ENCODE measurements around the gene TRIO.

- TF ChIP-seq CTCF (IDR thresholded peaks at IDR 0.05) (no peak), POLR2A (IDR thresholded peaks at IDR 0.05) (no peak), EP300 (IDR thresholded peaks at IDR 0.05; ENCODE audit: low read depth) (no peak)
Measured at GRCh38 chr5:14118551-14119320, 24.4 kb upstream of the TRIO start.

Measured in transverse colon (tissue), 3 donors.